HCT116 (cell line): ENCODE measurements around the gene DYNLT2. TPM values are rescaled to one million over a fixed set of nuclear protein-coding genes. Genes with fewer than 3 reads are reported as not detected.

Experiments used
- ATAC-seq: fragments of 200-7000 bp; cut with Tn5 transposase; 2 replicates; pipeline ENCODE4 v1.9.1; 2020; ENCODE audit warnings: mild to moderate bottlenecking, moderate library complexity
- BruUV-seq: library from RNA; stranded (reverse); fragments of 400-500 nt; replicated peaks from 2 replicates; lab custom pipeline; 2021; lab: Mats Ljungman, UMichigan
- CTCF ChIA-PET: fragments of 300-600 bp; sonication (Branson Sonifier 250); formaldehyde crosslinking; loops from one replicate; lab custom pipeline; 2021; ENCODE audit warnings: antibody characterized with exemption; lab: Charles Lee
- POLR2A ChIA-PET: fragments of 300-600, 350-600 bp; sonication (Branson Sonifier 250); formaldehyde crosslinking; loops from one replicate; lab custom pipeline; 2021; ENCODE audit warnings: antibody characterized with exemption; lab: Charles Lee
- RAD21 ChIA-PET, 2 experiments: fragments of 300-600 bp; sonication (Branson Sonifier 250); formaldehyde crosslinking; loops; one replicate each; lab custom pipeline; 2023; ENCODE audit warnings: low total read pairs in 2 of 2; ENCODE audit not compliant: uncharacterized antibody in 2 of 2, unreplicated experiment in 2 of 2, low non-redundant PET in 1 of 2; lab: Charles Lee
- DNase-seq: peaks from one replicate; pipeline ENCODE4 v3.0.0-alpha.2; 2010; ENCODE audit warnings: low read depth, low spot score
- H2AFZ ChIP-seq: fragments of 200-600 bp; shearing (Covaris generic), sonication (generic); 2 replicates; pipeline ENCODE4 v1.6.1; 2017; ENCODE audit warnings: low read depth, mixed run types, mixed read lengths, antibody characterized with exemption, low read length; ENCODE audit not compliant: poor library complexity, severe bottlenecking
- H3K27ac ChIP-seq: 2 replicates; pipeline ENCODE4 v1.5.1; 2012; ENCODE audit warnings: low read depth, low read length
- H3K27me3 ChIP-seq: fragments of 200-600 bp; sonication (generic); 2 replicates; pipeline ENCODE4 v1.6.1; 2016; ENCODE audit warnings: mixed run types, low read length, mixed read lengths; ENCODE audit not compliant: insufficient read depth
- H3K36me3 ChIP-seq, 2 experiments: fragments of 200-500 bp in 1 of 2; fragments of 200-600 bp in 1 of 2; sonication (Bioruptor generic) in 1 of 2; sonication (generic) in 1 of 2; 2 replicates each; pipeline versions ENCODE4 v1.5.1 to v1.6.1; 2014 to 2016; ENCODE audit warnings: low read length in 2 of 2, inconsistent platforms in 1 of 2, mixed read lengths in 1 of 2, mixed run types in 1 of 2; ENCODE audit not compliant: insufficient read depth in 2 of 2, control insufficient read depth in 1 of 2
- H3K4me1 ChIP-seq, 2 experiments: fragments of 200-600 bp in 1 of 2; sonication (generic) in 1 of 2; 2 replicates each; pipeline versions ENCODE4 v1.5.1 to v1.6.1; 2012 to 2017; ENCODE audit warnings: low read length in 2 of 2, inconsistent platforms in 1 of 2, mild to moderate bottlenecking in 1 of 2, mixed read lengths in 1 of 2, mixed run types in 1 of 2, moderate library complexity in 1 of 2; ENCODE audit not compliant: insufficient read depth in 2 of 2, control insufficient read depth in 1 of 2
- H3K4me2 ChIP-seq: fragments of 200-600 bp; sonication (generic); 2 replicates; pipeline ENCODE4 v1.6.1; 2017; ENCODE audit warnings: mixed run types, low read length, mixed read lengths
- H3K4me3 ChIP-seq, 2 experiments: fragments of 200-600 bp in 1 of 2; sonication (generic) in 1 of 2; replicated peaks in 1 of 2; 2 replicates each; pipeline ENCODE4 v1.5.1; 2011 to 2016; ENCODE audit warnings: low read length in 2 of 2, control low read depth in 1 of 2, low read depth in 1 of 2, mild to moderate bottlenecking in 1 of 2, mixed read lengths in 1 of 2, mixed run types in 1 of 2
- H3K79me2 ChIP-seq: fragments of 200-600 bp; sonication (generic); 2 replicates; pipeline ENCODE4 v1.6.1; 2017; ENCODE audit warnings: mild to moderate bottlenecking, mixed run types, low read length, moderate library complexity, mixed read lengths; ENCODE audit not compliant: insufficient read depth
- H3K9ac ChIP-seq: fragments of 200-600 bp; sonication (generic); 2 replicates; pipeline ENCODE4 v1.6.1; 2016; ENCODE audit warnings: low read length, mixed read lengths
- H3K9me2 ChIP-seq: fragments of 200-600 bp; sonication (generic), shearing (Covaris generic); 2 replicates; pipeline ENCODE4 v1.6.1; 2017; ENCODE audit warnings: mixed run types, mild to moderate bottlenecking, moderate library complexity; ENCODE audit not compliant: insufficient read depth
- H3K9me3 ChIP-seq, 2 experiments: fragments of 200-500 bp in 1 of 2; fragments of 200-600 bp in 1 of 2; sonication (Bioruptor generic) in 1 of 2; sonication (generic) in 1 of 2; 2 replicates each; pipeline ENCODE4 v1.6.1; 2014 to 2017; ENCODE audit warnings: low read length in 2 of 2, mixed read lengths in 2 of 2, inconsistent platforms in 1 of 2, low read depth in 1 of 2, mild to moderate bottlenecking in 1 of 2, mixed run types in 1 of 2, moderate library complexity in 1 of 2; ENCODE audit not compliant: control insufficient read depth in 1 of 2, insufficient read depth in 1 of 2
- H4K20me1 ChIP-seq: fragments of 200-600 bp; sonication (generic), shearing (Covaris generic); 2 replicates; pipeline ENCODE4 v1.6.1; 2017; ENCODE audit warnings: mixed run types, mild to moderate bottlenecking, moderate library complexity; ENCODE audit not compliant: insufficient read depth
- CEBPB ChIP-seq: IDR thresholded peaks from 2 replicates; pipeline ENCODE4 v1.6.1; 2012; ENCODE audit warnings: low read depth
- ELF1 ChIP-seq: IDR thresholded peaks from 2 replicates; pipeline ENCODE4 v1.6.1; 2012; ENCODE audit warnings: low read depth, borderline replicate concordance
- EZH2phosphoT487 ChIP-seq: fragments of 200-600 bp; IDR thresholded peaks from 2 replicates; pipeline ENCODE4 v1.6.1; 2018; ENCODE audit warnings: antibody characterized with exemption, borderline replicate concordance
- POLR2A ChIP-seq: IDR thresholded peaks from 2 replicates; pipeline ENCODE4 v1.7.0; 2011; ENCODE audit warnings: borderline replicate concordance; ENCODE audit not compliant: insufficient read depth, insufficient read length; ENCODE audit errors: extremely low read depth
- SRF ChIP-seq: IDR thresholded peaks from 2 replicates; pipeline ENCODE4 v1.6.1; 2012; ENCODE audit warnings: low read depth
- TCF7L2 ChIP-seq: IDR thresholded peaks from 2 replicates; pipeline ENCODE4 v1.7.0; 2011; ENCODE audit warnings: borderline replicate concordance, inconsistent platforms; ENCODE audit not compliant: insufficient read depth, insufficient read length; ENCODE audit errors: extremely low read depth
- ZNF274 ChIP-seq: fragments of 200-500 bp; sonication (Bioruptor generic); IDR thresholded peaks from 2 replicates; pipeline ENCODE4 v1.6.1; 2014; ENCODE audit warnings: mild to moderate bottlenecking, low read depth, low read length, inconsistent platforms
- intact Hi-C: fragments of 100-400 bp; cut with micrococcal nuclease; formaldehyde crosslinking; loops from 2 replicates; pipeline ENCODE4 v1.10.0; 2022
- total RNA-seq: library from RNA; stranded (reverse); gene quantifications from one replicate; pipeline ENCODE4 v1.2.1, GENCODE V29; 2021; ENCODE audit not compliant: unreplicated experiment
- TF ChIP-seq, protein P1 (sequence below): IDR thresholded peaks from 2 replicates; pipeline ENCODE4 v1.6.1; 2012; ENCODE audit warnings: low read depth
- TF ChIP-seq, protein P2 (sequence below): IDR thresholded peaks from 2 replicates; pipeline ENCODE4 v1.6.1; 2011; ENCODE audit warnings: mild to moderate bottlenecking, low read length, moderate library complexity; ENCODE audit not compliant: insufficient replicate concordance; ENCODE audit errors: extremely low read depth
- TF ChIP-seq, protein P3 (sequence below), 3 experiments: fragments of 200-600 bp in 1 of 3; sonication (generic) in 1 of 3; IDR thresholded peaks in 2 of 3; conservative IDR thresholded peaks in 1 of 3; 2 replicates each; pipeline ENCODE4 v1.5.1; 2012 to 2017; ENCODE audit warnings: low read depth in 2 of 3, low read length in 2 of 3, antibody characterized with exemption in 1 of 3, borderline replicate concordance in 1 of 3, control low read depth in 1 of 3, mild to moderate bottlenecking in 1 of 3, mixed read lengths in 1 of 3, mixed run types in 1 of 3, moderate library complexity in 1 of 3; ENCODE audit not compliant: insufficient read depth in 1 of 3
- TF ChIP-seq, protein P4 (sequence below): IDR thresholded peaks from 2 replicates; pipeline ENCODE4 v1.6.1; 2012

The DYNLT2 gene
- total RNA-seq, 1 experiment from 2014 or later, result 1.5 TPM

DNA sequence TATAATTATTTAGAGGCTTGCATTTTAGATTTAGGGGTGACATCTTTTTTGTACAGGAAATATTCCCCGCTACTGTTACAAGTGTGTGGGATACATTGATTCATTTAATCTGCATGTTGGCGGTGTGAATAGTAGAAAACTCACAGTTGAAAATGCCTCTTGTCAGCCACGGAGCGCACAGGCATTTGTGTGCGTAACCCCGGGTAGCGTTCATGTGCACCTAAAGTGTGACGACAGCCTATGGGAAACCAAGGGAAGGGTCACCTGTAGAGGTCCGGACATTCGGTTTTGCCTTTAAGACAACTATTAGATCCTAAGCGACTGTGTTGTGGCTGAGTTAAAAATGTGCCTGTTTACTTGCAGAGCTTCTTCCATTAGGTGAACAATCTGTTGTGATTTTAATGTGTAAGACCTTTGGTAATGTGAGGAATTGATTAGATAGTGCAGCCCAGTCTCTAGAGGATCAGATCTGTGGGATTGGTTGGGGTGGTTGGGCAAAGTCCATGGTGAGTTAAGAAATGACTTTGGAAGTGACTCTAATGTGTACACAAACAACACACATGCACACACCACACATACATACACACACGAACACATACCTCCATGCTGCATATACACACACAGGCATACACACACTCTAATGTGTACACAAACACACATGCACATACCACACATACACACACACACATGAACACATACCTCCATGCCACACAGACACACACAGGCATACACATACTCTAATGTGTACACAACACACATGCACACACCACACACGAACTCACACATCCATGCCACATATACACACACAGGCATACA is 15.8 kb upstream of the DYNLT2 start:
- H3K9me3 ChIP-seq, result no peaks in the 10 kb centered on the region
- TF ChIP-seq CEBPB, result no peak
- TF ChIP-seq ELF1, result no peak
- TF ChIP-seq, protein P1, sequence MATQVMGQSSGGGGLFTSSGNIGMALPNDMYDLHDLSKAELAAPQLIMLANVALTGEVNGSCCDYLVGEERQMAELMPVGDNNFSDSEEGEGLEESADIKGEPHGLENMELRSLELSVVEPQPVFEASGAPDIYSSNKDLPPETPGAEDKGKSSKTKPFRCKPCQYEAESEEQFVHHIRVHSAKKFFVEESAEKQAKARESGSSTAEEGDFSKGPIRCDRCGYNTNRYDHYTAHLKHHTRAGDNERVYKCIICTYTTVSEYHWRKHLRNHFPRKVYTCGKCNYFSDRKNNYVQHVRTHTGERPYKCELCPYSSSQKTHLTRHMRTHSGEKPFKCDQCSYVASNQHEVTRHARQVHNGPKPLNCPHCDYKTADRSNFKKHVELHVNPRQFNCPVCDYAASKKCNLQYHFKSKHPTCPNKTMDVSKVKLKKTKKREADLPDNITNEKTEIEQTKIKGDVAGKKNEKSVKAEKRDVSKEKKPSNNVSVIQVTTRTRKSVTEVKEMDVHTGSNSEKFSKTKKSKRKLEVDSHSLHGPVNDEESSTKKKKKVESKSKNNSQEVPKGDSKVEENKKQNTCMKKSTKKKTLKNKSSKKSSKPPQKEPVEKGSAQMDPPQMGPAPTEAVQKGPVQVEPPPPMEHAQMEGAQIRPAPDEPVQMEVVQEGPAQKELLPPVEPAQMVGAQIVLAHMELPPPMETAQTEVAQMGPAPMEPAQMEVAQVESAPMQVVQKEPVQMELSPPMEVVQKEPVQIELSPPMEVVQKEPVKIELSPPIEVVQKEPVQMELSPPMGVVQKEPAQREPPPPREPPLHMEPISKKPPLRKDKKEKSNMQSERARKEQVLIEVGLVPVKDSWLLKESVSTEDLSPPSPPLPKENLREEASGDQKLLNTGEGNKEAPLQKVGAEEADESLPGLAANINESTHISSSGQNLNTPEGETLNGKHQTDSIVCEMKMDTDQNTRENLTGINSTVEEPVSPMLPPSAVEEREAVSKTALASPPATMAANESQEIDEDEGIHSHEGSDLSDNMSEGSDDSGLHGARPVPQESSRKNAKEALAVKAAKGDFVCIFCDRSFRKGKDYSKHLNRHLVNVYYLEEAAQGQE, result no peak
- TF ChIP-seq, protein P2, sequence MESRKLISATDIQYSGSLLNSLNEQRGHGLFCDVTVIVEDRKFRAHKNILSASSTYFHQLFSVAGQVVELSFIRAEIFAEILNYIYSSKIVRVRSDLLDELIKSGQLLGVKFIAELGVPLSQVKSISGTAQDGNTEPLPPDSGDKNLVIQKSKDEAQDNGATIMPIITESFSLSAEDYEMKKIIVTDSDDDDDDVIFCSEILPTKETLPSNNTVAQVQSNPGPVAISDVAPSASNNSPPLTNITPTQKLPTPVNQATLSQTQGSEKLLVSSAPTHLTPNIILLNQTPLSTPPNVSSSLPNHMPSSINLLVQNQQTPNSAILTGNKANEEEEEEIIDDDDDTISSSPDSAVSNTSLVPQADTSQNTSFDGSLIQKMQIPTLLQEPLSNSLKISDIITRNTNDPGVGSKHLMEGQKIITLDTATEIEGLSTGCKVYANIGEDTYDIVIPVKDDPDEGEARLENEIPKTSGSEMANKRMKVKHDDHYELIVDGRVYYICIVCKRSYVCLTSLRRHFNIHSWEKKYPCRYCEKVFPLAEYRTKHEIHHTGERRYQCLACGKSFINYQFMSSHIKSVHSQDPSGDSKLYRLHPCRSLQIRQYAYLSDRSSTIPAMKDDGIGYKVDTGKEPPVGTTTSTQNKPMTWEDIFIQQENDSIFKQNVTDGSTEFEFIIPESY, result no peak
- TF ChIP-seq EZH2phosphoT487, result no peak
- no peak for TF ChIP-seq POLR2A
- TF ChIP-seq ZNF274, result no peak
- TF ChIP-seq, protein P3, sequence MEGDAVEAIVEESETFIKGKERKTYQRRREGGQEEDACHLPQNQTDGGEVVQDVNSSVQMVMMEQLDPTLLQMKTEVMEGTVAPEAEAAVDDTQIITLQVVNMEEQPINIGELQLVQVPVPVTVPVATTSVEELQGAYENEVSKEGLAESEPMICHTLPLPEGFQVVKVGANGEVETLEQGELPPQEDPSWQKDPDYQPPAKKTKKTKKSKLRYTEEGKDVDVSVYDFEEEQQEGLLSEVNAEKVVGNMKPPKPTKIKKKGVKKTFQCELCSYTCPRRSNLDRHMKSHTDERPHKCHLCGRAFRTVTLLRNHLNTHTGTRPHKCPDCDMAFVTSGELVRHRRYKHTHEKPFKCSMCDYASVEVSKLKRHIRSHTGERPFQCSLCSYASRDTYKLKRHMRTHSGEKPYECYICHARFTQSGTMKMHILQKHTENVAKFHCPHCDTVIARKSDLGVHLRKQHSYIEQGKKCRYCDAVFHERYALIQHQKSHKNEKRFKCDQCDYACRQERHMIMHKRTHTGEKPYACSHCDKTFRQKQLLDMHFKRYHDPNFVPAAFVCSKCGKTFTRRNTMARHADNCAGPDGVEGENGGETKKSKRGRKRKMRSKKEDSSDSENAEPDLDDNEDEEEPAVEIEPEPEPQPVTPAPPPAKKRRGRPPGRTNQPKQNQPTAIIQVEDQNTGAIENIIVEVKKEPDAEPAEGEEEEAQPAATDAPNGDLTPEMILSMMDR (IDR thresholded peaks at IDR 0.05 in 2 of 3, conservative IDR thresholded peaks at IDR 0.05 in 1 of 3; ENCODE audit: borderline replicate concordance in 1 of 3, insufficient read depth in 1 of 3, low read depth in 2 of 3, low read length in 2 of 3), result no peak
- TF ChIP-seq, protein P4, sequence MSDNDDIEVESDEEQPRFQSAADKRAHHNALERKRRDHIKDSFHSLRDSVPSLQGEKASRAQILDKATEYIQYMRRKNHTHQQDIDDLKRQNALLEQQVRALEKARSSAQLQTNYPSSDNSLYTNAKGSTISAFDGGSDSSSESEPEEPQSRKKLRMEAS, result no peak
- TF ChIP-seq TCF7L2, result no peak
- no peak for TF ChIP-seq SRF
- ChIA-PET CTCF (no interaction called here), RAD21 (no interaction called here), POLR2A (no interaction called here)
- H2AFZ ChIP-seq, result no peak overlapping the region
- no peaks in the 10 kb centered on the region for H3K4me1 ChIP-seq
- BruUV-seq, result no TSS peak
- H3K27me3 ChIP-seq, result no peaks in the 10 kb centered on the region
- intact Hi-C loops, result no loop called here
- no peaks in the 10 kb centered on the region for H3K9me2 ChIP-seq
- no peaks in the 10 kb centered on the region for H4K20me1 ChIP-seq
- H3K4me3 ChIP-seq, result no peak overlapping the region
- H3K4me2 ChIP-seq, result no peak overlapping the region
- H3K79me2 ChIP-seq, result no peaks in the 10 kb centered on the region
- peaks cover 10 to 20% of the 10 kb centered on the region in 2 experiments; a peak in 3 of 4 replicates for H3K36me3 ChIP-seq
- ATAC-seq (no peak), DNase-seq (no peak)
- H3K9ac ChIP-seq, result no peak overlapping the region
- no peak overlapping the region for H3K27ac ChIP-seq
